HUES6 (cell line): ENCODE measurements around the gene PDC.
"Not testable (repeated sequence)": the region's sequence is repeated elsewhere in the genome, so short reads cannot be mapped to it uniquely, and the experiment has no call there.

Experiments used
- H3K27ac ChIP-seq: 2 replicates; pipeline ENCODE4 v1.7.0; 2013; ENCODE audit warnings: low read depth, mild to moderate bottlenecking, low read length, inconsistent platforms
- H3K27me3 ChIP-seq: 2 replicates; pipeline ENCODE4 v1.6.1; 2013; ENCODE audit warnings: low read length; ENCODE audit not compliant: control insufficient read depth, insufficient read depth
- H3K36me3 ChIP-seq: 2 replicates; pipeline ENCODE4 v1.6.1; 2013; ENCODE audit warnings: low read length; ENCODE audit not compliant: control insufficient read depth, insufficient read depth
- H3K4me1 ChIP-seq: 2 replicates; pipeline ENCODE4 v1.6.1; 2013; ENCODE audit warnings: low read length; ENCODE audit not compliant: control insufficient read depth, insufficient read depth
- H3K4me3 ChIP-seq: 2 replicates; pipeline ENCODE4 v1.5.1; 2013; ENCODE audit warnings: low read depth, low read length
- H3K9ac ChIP-seq: one replicate; pipeline ENCODE4 v1.6.1; 2013; ENCODE audit warnings: mild to moderate bottlenecking, low read length
- H3K9me3 ChIP-seq: 2 replicates; pipeline ENCODE4 v1.6.1; 2013; ENCODE audit warnings: low read depth, low read length; ENCODE audit not compliant: control insufficient read depth, insufficient read depth

The PDC gene

DNA sequence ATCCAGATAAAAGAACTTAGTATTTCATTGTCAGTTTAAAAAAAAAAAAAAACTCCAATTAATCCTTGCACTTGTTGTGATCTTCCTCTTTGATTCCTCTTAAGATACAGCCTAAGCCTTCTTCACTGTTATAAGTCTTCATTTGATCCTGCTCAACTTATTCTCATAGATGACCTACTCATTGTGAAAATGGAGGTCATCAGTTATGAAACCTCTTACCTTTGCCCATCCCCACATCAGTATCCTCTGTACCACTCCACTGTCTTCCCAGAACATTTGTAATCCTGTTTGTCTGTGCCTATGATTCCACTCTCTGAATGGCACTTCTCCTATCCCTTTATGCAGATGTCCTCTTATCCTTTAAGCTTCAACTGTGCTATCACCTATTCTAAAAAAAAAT lies 57.3 kb downstream of the PDC start:
- H3K36me3 ChIP-seq = peaks cover 47% of the 10 kb centered on the region
- no peaks in the 10 kb centered on the region for H3K27me3 ChIP-seq
- no peak overlapping the region for H3K4me3 ChIP-seq
- no peak overlapping the region for H3K9ac ChIP-seq
- no peak overlapping the region for H3K27ac ChIP-seq
- no peaks in the 10 kb centered on the region for H3K4me1 ChIP-seq
- H3K9me3 ChIP-seq = no peaks in the 10 kb centered on the region

DNA sequence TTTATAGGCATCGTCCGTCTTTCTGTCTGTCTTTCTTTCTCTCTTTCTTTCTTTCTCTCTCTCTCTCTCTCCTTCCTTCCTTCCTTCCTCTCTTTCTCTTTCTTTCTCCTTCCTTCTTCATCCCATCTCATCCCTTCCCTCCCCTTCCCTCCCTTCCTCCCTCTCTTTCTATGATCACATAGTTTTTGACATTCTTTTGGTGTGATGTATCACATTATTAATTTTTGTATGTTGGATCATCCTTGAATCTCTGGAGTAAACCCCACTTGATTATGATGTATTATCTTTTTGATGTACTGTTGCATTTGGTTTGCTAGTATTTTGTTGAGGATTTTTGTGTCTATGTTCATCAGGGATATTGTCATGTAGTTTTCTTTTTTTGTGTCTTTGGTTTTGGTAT lies 59.5 kb downstream of the PDC start:
- not testable (repeated sequence) for H3K4me1 ChIP-seq, H3K9me3 ChIP-seq, H3K9ac ChIP-seq, H3K4me3 ChIP-seq, H3K27me3 ChIP-seq, H3K27ac ChIP-seq
- H3K36me3 ChIP-seq = peaks cover 48% of the 10 kb centered on the region
